ENCODE data around the gene DCDC2. TPM values are rescaled to one million over a fixed set of nuclear protein-coding genes. Genes with fewer than 3 reads are reported as not detected.

DCDC2 gene
- total and polyA plus RNA-seq, 3 experiments from 2014 or later: not detected

GRCh38 chr6:24227556-24227955 is 130.3 kb downstream of the DCDC2 start:
- H3K36me3 Mint-ChIP-seq: no peaks in the 10 kb centered on the region
- Histone ChIP-seq H3K27ac (ENCODE audit: low read depth, low read length) (no peak overlapping the region), H3K4me1 (ENCODE audit: insufficient read depth, low read length) (no peaks in the 10 kb centered on the region), H3K9me3 (ENCODE audit: low read length) (no peaks in the 10 kb centered on the region), H3K4me3 (ENCODE audit: low read length) (no peak overlapping the region), H3K36me3 (ENCODE audit: insufficient read depth, low read length) (no peaks in the 10 kb centered on the region), H3K27me3 (ENCODE audit: insufficient read depth, low read length, poor library complexity, severe bottlenecking) (no peaks in the 10 kb centered on the region)
- H3K4me3 Mint-ChIP-seq: no peak overlapping the region
- no peak for DNase-seq
- POLR2A ChIA-PET: no interaction called here
- H3K27me3 Mint-ChIP-seq: peaks cover 4 to 46% of the 10 kb centered on the region in 2 donors
- CTCF ChIA-PET: no interaction called here
- H3K9me3 Mint-ChIP-seq: no peaks in the 10 kb centered on the region
- H3K27ac Mint-ChIP-seq: no peak overlapping the region
- no peaks in the 10 kb centered on the region for H3K4me1 Mint-ChIP-seq

DNA sequence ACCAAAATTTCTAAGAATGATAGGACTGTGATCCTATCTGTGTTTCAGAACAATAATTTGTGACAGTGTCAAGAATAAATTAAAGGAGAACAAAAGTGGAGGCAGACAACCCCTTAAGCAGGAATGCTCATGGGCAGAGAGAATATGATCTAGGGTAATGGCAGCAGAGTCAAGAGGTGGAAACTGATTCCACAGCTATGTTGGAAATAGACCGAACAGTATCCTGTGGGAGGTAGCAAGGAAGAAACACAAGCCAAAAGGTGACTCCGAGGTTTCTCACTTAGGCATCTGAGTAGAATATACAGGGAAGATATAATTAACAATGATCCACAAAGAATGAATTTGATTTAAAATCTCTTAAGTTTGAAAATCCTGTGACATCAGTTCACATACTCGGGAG is 131.3 kb downstream of the DCDC2 start:
- Mint-ChIP-seq H3K4me1 (no peaks in the 10 kb centered on the region), H3K27me3 (peaks cover 4 to 42% of the 10 kb centered on the region in 2 donors), H3K9me3 (no peaks in the 10 kb centered on the region), H3K36me3 (no peaks in the 10 kb centered on the region), H3K27ac (no peak overlapping the region), H3K4me3 (no peak overlapping the region)
- Histone ChIP-seq H3K27ac (ENCODE audit: low read depth, low read length) (no peak overlapping the region), H3K4me3 (ENCODE audit: low read length) (no peak overlapping the region), H3K27me3 (ENCODE audit: insufficient read depth, low read length, poor library complexity, severe bottlenecking) (no peaks in the 10 kb centered on the region), H3K36me3 (ENCODE audit: insufficient read depth, low read length) (no peaks in the 10 kb centered on the region), H3K4me1 (ENCODE audit: insufficient read depth, low read length) (no peaks in the 10 kb centered on the region), H3K9me3 (ENCODE audit: low read length) (no peaks in the 10 kb centered on the region)
- ChIA-PET CTCF (no interaction called here), POLR2A (no interaction called here)
- DNase-seq: no peak

GRCh38 chr6:24225838-24226237 is 132.0 kb downstream of the DCDC2 start:
- H3K36me3 ChIP-seq (ENCODE audit: insufficient read depth, low read length): no peaks in the 10 kb centered on the region
- Mint-ChIP-seq H3K9me3 (no peaks in the 10 kb centered on the region), H3K36me3 (no peaks in the 10 kb centered on the region), H3K4me3 (no peak overlapping the region), H3K4me1 (no peaks in the 10 kb centered on the region), H3K27me3 (peaks cover 4 to 36% of the 10 kb centered on the region in 2 donors), H3K27ac (no peak overlapping the region)
- ChIA-PET POLR2A (no interaction called here), CTCF (no interaction called here)
- no peak overlapping the region for H3K4me3 ChIP-seq (ENCODE audit: low read length)
- H3K4me1 ChIP-seq (ENCODE audit: insufficient read depth, low read length): no peaks in the 10 kb centered on the region
- H3K27me3 ChIP-seq (ENCODE audit: insufficient read depth, low read length, poor library complexity, severe bottlenecking): no peaks in the 10 kb centered on the region
- DNase-seq: no peak
- H3K9me3 ChIP-seq (ENCODE audit: low read length): no peaks in the 10 kb centered on the region
- no peak overlapping the region for H3K27ac ChIP-seq (ENCODE audit: low read depth, low read length)

GRCh38 chr6:24223115-24223919 is 134.5 kb downstream of the DCDC2 start:
- H3K4me3 Mint-ChIP-seq: no peak overlapping the region
- CTCF ChIA-PET: no interaction called here
- H3K27ac ChIP-seq (ENCODE audit: low read depth, low read length): no peak overlapping the region

GRCh38 chr6:24219670-24220069 is 138.2 kb downstream of the DCDC2 start:
- no peak overlapping the region for H3K27ac ChIP-seq (ENCODE audit: low read depth, low read length)
- no peaks in the 10 kb centered on the region for H3K4me1 ChIP-seq (ENCODE audit: insufficient read depth, low read length)
- Mint-ChIP-seq H3K27ac (no peak overlapping the region), H3K4me3 (no peak overlapping the region), H3K4me1 (no peaks in the 10 kb centered on the region), H3K9me3 (no peaks in the 10 kb centered on the region), H3K27me3 (peaks cover 1 to 8% of the 10 kb centered on the region in 2 donors), H3K36me3 (no peaks in the 10 kb centered on the region)
- H3K36me3 ChIP-seq (ENCODE audit: insufficient read depth, low read length): no peaks in the 10 kb centered on the region
- no peak overlapping the region for H3K4me3 ChIP-seq (ENCODE audit: low read length)
- H3K27me3 ChIP-seq (ENCODE audit: insufficient read depth, low read length, poor library complexity, severe bottlenecking): no peaks in the 10 kb centered on the region
- no peaks in the 10 kb centered on the region for H3K9me3 ChIP-seq (ENCODE audit: low read length)
- ChIA-PET POLR2A (no interaction called here), CTCF (no interaction called here)
- DNase-seq: no peak

More at GRCh38 chr6:24223115-24223919, 134.5 kb downstream of the DCDC2 start:
- Histone ChIP-seq H3K9me3 (ENCODE audit: low read length) (no peaks in the 10 kb centered on the region), H3K36me3 (ENCODE audit: insufficient read depth, low read length) (no peaks in the 10 kb centered on the region), H3K4me1 (ENCODE audit: insufficient read depth, low read length) (no peaks in the 10 kb centered on the region), H3K4me3 (ENCODE audit: low read length) (no peak overlapping the region), H3K27me3 (ENCODE audit: insufficient read depth, low read length, poor library complexity, severe bottlenecking) (no peaks in the 10 kb centered on the region)
- POLR2A ChIA-PET: no interaction called here
- Mint-ChIP-seq H3K9me3 (no peaks in the 10 kb centered on the region), H3K27ac (no peak overlapping the region), H3K27me3 (peaks cover 3 to 20% of the 10 kb centered on the region in 2 donors), H3K4me1 (no peaks in the 10 kb centered on the region), H3K36me3 (no peaks in the 10 kb centered on the region)
- DNase-seq: no peak

GRCh38 chr6:24214984-24215383 is 142.9 kb downstream of the DCDC2 start:
- H3K4me1 Mint-ChIP-seq: no peaks in the 10 kb centered on the region
- no peaks in the 10 kb centered on the region for H3K9me3 Mint-ChIP-seq
- no peak overlapping the region for H3K4me3 ChIP-seq (ENCODE audit: low read length)
- H3K4me1 ChIP-seq (ENCODE audit: insufficient read depth, low read length): no peaks in the 10 kb centered on the region
- H3K27me3 Mint-ChIP-seq: peaks cover 0 to 13% of the 10 kb centered on the region in 2 donors
- no peaks in the 10 kb centered on the region for H3K36me3 Mint-ChIP-seq
- no peaks in the 10 kb centered on the region for H3K9me3 ChIP-seq (ENCODE audit: low read length)
- no peak overlapping the region for H3K4me3 Mint-ChIP-seq
- no peaks in the 10 kb centered on the region for H3K36me3 ChIP-seq (ENCODE audit: insufficient read depth, low read length)
- ChIA-PET CTCF (no interaction called here), POLR2A (no interaction called here)
- H3K27me3 ChIP-seq (ENCODE audit: insufficient read depth, low read length, poor library complexity, severe bottlenecking): no peaks in the 10 kb centered on the region
- no peak overlapping the region for H3K27ac Mint-ChIP-seq
- DNase-seq: no peak
- H3K27ac ChIP-seq (ENCODE audit: low read depth, low read length): no peak overlapping the region

DNA sequence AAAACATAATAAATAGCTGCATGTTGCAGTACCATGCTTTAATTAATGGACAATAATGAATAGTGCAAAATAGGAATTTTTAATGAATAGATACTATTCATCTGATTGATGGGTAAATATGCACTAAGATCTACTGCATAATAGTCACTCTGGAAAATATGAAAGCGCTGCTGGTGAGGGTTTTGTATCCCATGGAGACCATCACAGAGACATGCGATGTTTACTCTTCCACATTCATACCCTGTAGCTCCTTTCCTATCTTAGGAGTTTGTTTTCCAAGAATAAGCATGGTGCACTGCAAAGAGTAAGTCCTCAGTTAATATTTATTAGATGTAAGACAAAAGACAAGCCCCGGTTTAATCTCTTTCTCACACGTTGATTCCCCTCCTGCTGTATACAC is 150.4 kb downstream of the DCDC2 start:
- H3K4me3 ChIP-seq (ENCODE audit: low read length): no peak overlapping the region
- ChIA-PET CTCF (no interaction called here), POLR2A (no interaction called here)
- Mint-ChIP-seq H3K27me3 (peaks cover 0 to 8% of the 10 kb centered on the region in 2 donors), H3K27ac (no peak overlapping the region), H3K4me1 (no peaks in the 10 kb centered on the region), H3K36me3 (no peaks in the 10 kb centered on the region), H3K9me3 (no peaks in the 10 kb centered on the region), H3K4me3 (no peak overlapping the region)
- DNase-seq: no peak
- H3K4me1 ChIP-seq (ENCODE audit: insufficient read depth, low read length): no peaks in the 10 kb centered on the region
- no peaks in the 10 kb centered on the region for H3K36me3 ChIP-seq (ENCODE audit: insufficient read depth, low read length)
- no peak overlapping the region for H3K27ac ChIP-seq (ENCODE audit: low read depth, low read length)
- no peaks in the 10 kb centered on the region for H3K9me3 ChIP-seq (ENCODE audit: low read length)
- H3K27me3 ChIP-seq (ENCODE audit: insufficient read depth, low read length, poor library complexity, severe bottlenecking): no peaks in the 10 kb centered on the region

GRCh38 chr6:24205020-24205492 is 152.8 kb downstream of the DCDC2 start:
- no peak overlapping the region for H3K27ac ChIP-seq (ENCODE audit: low read depth, low read length)
- Mint-ChIP-seq H3K4me1 (no peaks in the 10 kb centered on the region), H3K9me3 (no peaks in the 10 kb centered on the region), H3K27me3 (peaks cover 3 to 8% of the 10 kb centered on the region in 2 donors), H3K27ac (no peak overlapping the region), H3K4me3 (no peak overlapping the region), H3K36me3 (no peaks in the 10 kb centered on the region)
- no peaks in the 10 kb centered on the region for H3K27me3 ChIP-seq (ENCODE audit: insufficient read depth, low read length, poor library complexity, severe bottlenecking)
- H3K4me3 ChIP-seq (ENCODE audit: low read length): no peak overlapping the region
- peak in 1 of 5 donors; percentile 10 for DNase-seq
- CTCF ChIA-PET: no interaction called here
- H3K4me1 ChIP-seq (ENCODE audit: insufficient read depth, low read length): no peaks in the 10 kb centered on the region
- POLR2A ChIA-PET: no interaction called here
- H3K36me3 ChIP-seq (ENCODE audit: insufficient read depth, low read length): no peaks in the 10 kb centered on the region
- H3K9me3 ChIP-seq (ENCODE audit: low read length): no peaks in the 10 kb centered on the region
